ENCODE measurements around the gene C3orf20.

DNA sequence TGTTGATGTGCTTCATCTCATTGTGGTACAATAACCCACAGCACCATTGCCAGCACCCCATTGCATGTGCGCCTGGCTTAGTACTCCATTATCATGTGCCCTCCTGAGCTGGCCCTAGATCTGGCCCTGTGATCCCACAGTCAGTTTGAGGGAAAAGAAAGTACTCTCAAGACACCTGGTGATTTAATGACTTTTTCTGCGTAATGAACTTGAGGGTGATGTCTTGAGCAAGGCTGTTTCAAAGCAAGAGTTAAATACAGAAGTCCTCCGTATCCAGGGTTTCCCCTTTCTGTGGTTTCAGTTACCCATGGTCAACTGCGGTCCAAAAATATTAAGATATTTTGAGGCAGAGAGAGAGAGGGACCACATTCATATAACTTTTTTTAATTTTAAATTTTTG, 16.3 kb downstream of the C3orf20 start:
- TF ChIP-seq, protein P1, sequence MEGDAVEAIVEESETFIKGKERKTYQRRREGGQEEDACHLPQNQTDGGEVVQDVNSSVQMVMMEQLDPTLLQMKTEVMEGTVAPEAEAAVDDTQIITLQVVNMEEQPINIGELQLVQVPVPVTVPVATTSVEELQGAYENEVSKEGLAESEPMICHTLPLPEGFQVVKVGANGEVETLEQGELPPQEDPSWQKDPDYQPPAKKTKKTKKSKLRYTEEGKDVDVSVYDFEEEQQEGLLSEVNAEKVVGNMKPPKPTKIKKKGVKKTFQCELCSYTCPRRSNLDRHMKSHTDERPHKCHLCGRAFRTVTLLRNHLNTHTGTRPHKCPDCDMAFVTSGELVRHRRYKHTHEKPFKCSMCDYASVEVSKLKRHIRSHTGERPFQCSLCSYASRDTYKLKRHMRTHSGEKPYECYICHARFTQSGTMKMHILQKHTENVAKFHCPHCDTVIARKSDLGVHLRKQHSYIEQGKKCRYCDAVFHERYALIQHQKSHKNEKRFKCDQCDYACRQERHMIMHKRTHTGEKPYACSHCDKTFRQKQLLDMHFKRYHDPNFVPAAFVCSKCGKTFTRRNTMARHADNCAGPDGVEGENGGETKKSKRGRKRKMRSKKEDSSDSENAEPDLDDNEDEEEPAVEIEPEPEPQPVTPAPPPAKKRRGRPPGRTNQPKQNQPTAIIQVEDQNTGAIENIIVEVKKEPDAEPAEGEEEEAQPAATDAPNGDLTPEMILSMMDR (IDR thresholded peaks at IDR 0.05): no peak
- TF ChIP-seq POLR2A (IDR thresholded peaks at IDR 0.05; ENCODE audit: low read depth): no peak
- TF ChIP-seq POLR2AphosphoS5 (IDR thresholded peaks at IDR 0.05): no peak
- no peak for TF ChIP-seq EP300 (IDR thresholded peaks at IDR 0.05)
